OCI-LY3 (cell line): Measurements from ENCODE around the gene MAL.

Experiments
- H2AFZ ChIP-seq: fragments of 200-600, 300-600 bp; shearing (Covaris generic); 2 replicates; pipeline ENCODE4 v1.6.0; 2014; ENCODE audit warnings: antibody characterized with exemption, low read depth, low read length
- H3K27ac ChIP-seq: fragments of 200-600, 300-600 bp; sonication (generic); 2 replicates; pipeline ENCODE4 v1.5.1; 2014; ENCODE audit warnings: mild to moderate bottlenecking, low read length, moderate library complexity, mixed read lengths
- H3K27me3 ChIP-seq: fragments of 200-600, 300-600 bp; sonication (generic); 2 replicates; pipeline ENCODE4 v1.6.1; 2014; ENCODE audit warnings: low read depth, low read length, mixed read lengths
- H3K36me3 ChIP-seq: fragments of 200-600, 300-600 bp; sonication (generic); replicated peaks from 2 replicates; pipeline ENCODE3; 2014; ENCODE audit warnings: low read depth, low read length, mixed read lengths
- H3K4me1 ChIP-seq: fragments of 300-600, 200-600 bp; sonication (generic); 2 replicates; pipeline ENCODE4 v1.6.1; 2014; ENCODE audit warnings: low read length, mixed read lengths
- H3K4me2 ChIP-seq: fragments of 200-600, 300-600 bp; sonication (generic); 2 replicates; pipeline ENCODE4 v1.6.1; 2014; ENCODE audit warnings: low read length, mixed read lengths
- H3K4me3 ChIP-seq: fragments of 300-600, 200-600 bp; sonication (generic); 2 replicates; pipeline ENCODE4 v1.5.1; 2014; ENCODE audit warnings: antibody characterized with exemption, mild to moderate bottlenecking, low read length, moderate library complexity
- H3K79me2 ChIP-seq: fragments of 300-600, 200-600 bp; shearing (Covaris generic); 2 replicates; pipeline ENCODE4 v1.6.1; 2014; ENCODE audit warnings: mild to moderate bottlenecking, low read length, mixed read lengths
- H3K9ac ChIP-seq: fragments of 300-600, 200-600 bp; shearing (Covaris generic); 2 replicates; pipeline ENCODE4 v1.6.0; 2014; ENCODE audit warnings: mild to moderate bottlenecking, low read length, moderate library complexity
- H3K9me3 ChIP-seq: fragments of 200-600, 300-600 bp; shearing (Covaris generic); 2 replicates; pipeline ENCODE4 v1.6.1; 2014; ENCODE audit warnings: low read length, mixed read lengths; ENCODE audit not compliant: insufficient read depth
- H4K20me1 ChIP-seq: fragments of 200-600, 300-600 bp; sonication (generic); 2 replicates; pipeline ENCODE4 v1.6.1; 2016; ENCODE audit warnings: low read length, mixed read lengths; ENCODE audit not compliant: insufficient read depth
- EZH2phosphoT487 ChIP-seq: fragments of 200-600 bp; shearing (Covaris generic); IDR thresholded peaks from 2 replicates; pipeline ENCODE4 v1.6.1; 2018; ENCODE audit warnings: antibody characterized with exemption, mixed run types, low read depth
- TF ChIP-seq, protein P1 (sequence below): fragments of 200-600, 300-600 bp; sonication (generic); IDR thresholded peaks from 2 replicates; pipeline ENCODE4 v1.5.1; 2014; ENCODE audit warnings: antibody characterized with exemption, low read length, low read depth

Gene MAL

DNA sequence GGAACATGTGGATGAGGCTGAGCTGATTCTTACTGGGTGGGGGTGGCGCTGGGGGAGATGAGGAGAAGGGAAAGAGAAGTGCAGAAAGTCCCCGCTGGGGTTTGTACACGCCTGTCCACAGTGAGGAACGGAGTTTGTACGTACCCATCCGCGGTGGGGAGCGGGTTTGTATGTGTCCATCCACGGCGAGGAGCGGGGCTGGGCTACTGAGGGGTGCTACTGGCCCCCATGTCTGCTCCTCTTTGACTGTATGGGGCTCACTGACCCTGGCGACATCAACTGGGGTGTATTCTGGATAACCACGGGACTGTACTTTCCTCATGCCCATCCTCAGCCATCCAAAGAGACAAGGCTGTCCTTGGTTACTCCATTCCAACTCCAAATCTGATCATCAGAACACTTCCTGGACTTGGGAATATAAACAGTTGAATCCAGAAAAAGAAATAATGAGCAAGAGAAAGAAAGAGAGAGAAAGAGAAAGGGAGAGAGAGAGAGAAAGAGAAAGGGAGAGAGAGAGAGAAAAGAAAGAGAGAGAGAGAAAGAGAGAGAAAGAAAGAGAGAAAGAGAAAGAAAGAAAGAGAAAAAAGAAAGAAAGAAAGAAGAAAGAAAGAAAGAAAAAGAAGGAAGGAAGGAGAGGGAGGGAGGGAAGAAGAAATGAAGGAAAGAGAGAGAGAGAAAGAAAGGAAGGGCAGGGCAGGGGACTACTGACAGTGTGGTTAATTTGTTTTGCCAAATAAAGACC, 21.0 kb downstream of the MAL start:
- Histone ChIP-seq H4K20me1 (no peaks in the 10 kb centered on the region), H3K79me2 (no peaks in the 10 kb centered on the region), H3K9me3 (no peaks in the 10 kb centered on the region), H2AFZ (no peak overlapping the region), H3K36me3 (no peaks in the 10 kb centered on the region), H3K27me3 (peaks cover 6% of the 10 kb centered on the region; the same call in 1 of the 2 replicates), H3K4me3 (no peak overlapping the region), H3K27ac (no peak overlapping the region), H3K4me2 (no peak overlapping the region), H3K4me1 (no peaks in the 10 kb centered on the region), H3K9ac (no peak overlapping the region)
- TF ChIP-seq, protein P1, sequence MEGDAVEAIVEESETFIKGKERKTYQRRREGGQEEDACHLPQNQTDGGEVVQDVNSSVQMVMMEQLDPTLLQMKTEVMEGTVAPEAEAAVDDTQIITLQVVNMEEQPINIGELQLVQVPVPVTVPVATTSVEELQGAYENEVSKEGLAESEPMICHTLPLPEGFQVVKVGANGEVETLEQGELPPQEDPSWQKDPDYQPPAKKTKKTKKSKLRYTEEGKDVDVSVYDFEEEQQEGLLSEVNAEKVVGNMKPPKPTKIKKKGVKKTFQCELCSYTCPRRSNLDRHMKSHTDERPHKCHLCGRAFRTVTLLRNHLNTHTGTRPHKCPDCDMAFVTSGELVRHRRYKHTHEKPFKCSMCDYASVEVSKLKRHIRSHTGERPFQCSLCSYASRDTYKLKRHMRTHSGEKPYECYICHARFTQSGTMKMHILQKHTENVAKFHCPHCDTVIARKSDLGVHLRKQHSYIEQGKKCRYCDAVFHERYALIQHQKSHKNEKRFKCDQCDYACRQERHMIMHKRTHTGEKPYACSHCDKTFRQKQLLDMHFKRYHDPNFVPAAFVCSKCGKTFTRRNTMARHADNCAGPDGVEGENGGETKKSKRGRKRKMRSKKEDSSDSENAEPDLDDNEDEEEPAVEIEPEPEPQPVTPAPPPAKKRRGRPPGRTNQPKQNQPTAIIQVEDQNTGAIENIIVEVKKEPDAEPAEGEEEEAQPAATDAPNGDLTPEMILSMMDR: no peak
- TF ChIP-seq EZH2phosphoT487: no peak

DNA sequence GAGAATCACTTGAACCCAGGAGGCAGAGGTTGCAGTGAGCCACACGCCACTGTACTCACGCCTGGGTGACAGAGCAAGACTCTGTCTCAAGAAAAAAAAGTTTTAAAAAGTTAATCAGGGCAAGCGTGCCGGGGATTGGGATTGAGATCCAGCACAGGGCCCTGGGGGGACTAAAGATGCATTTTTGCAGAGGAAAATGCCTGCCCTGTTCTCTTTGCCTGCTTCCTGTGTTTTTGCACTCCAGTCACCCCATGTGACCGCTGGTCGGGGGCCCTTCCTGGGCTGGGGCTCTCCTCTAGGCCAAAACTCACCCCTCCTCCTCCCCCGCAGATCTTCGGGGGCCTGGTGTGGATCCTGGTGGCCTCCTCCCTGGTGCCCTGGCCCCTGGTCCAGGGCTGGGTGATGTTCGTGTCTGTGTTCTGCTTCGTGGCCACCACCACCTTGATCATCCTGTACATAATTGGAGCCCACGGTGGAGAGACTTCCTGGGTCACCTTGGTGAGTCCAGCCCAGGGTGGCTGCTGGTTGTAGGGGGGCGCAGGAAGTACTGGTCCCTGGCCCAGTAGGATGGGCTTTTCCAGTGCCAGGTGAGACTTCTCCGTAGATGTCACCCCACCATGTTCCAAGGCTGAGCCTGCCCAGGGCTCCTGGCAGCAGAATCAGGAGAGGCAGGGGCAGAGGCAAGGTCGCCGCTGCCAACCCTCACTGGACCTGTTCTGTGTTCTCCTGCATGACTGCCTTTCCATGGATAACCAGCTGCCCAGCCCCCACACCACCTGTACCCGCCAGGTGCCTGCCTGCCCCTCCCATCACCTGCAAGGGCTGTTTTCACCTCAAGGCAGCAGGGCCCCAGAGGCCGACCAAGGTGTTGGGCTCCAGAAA, 22.4 kb downstream of the MAL start:
- Histone ChIP-seq H3K79me2 (no peaks in the 10 kb centered on the region), H3K4me2 (no peak overlapping the region), H3K9ac (no peak overlapping the region), H3K9me3 (no peaks in the 10 kb centered on the region), H3K27me3 (peaks cover 6% of the 10 kb centered on the region; the same call in 1 of the 2 replicates), H3K4me1 (no peaks in the 10 kb centered on the region), H3K4me3 (no peak overlapping the region), H3K36me3 (no peaks in the 10 kb centered on the region), H4K20me1 (no peaks in the 10 kb centered on the region), H3K27ac (no peak overlapping the region), H2AFZ (no peak overlapping the region)
- TF ChIP-seq, protein P1: no peak
- no peak for TF ChIP-seq EZH2phosphoT487

DNA sequence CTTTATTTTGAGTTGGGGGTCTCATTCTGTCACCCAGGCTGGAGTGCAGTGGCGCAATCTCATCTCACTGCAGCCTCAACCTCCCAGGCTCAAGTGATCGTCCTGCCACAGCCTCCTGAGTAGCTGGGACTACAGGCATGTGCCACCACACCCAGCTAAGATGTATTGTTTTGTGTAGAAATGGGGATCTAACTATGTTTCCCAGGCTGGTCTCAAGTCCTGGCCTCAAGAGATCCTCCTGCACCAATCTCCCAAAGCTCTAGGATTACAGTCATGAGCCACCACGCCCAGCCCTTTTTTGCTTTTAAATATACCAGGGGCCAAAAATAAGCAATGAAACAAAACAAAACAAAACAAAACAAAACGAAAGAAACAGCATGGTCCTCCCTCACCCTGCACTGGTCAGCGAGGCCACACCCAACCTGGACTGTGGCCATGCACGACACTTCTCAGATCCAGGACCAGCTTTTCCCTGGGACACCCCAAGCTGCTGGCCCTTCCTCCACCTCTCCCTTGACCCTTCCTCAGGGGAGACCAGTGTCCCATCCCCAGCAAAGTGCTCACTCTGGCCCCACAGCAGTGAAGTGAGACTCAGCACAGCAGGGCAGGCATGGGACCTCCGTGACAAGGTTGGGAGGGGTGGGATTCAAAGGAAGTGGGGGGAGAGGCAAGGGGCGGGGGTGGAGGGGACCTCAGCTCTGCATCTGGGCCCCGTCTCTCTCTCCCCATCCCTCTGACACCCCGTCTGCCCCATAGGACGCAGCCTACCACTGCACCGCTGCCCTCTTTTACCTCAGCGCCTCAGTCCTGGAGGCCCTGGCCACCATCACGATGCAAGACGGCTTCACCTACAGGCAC, 23.5 kb downstream of the MAL start:
- no peaks in the 10 kb centered on the region for H4K20me1 ChIP-seq
- no peak overlapping the region for H2AFZ ChIP-seq
- H3K27me3 ChIP-seq: peaks cover 9% of the 10 kb centered on the region; the same call in 1 of the 2 replicates
- no peak overlapping the region for H3K4me3 ChIP-seq
- H3K4me2 ChIP-seq: no peak overlapping the region
- no peaks in the 10 kb centered on the region for H3K36me3 ChIP-seq
- no peak overlapping the region for H3K27ac ChIP-seq
- TF ChIP-seq EZH2phosphoT487: no peak
- TF ChIP-seq, protein P1: no peak
- no peaks in the 10 kb centered on the region for H3K4me1 ChIP-seq
- no peaks in the 10 kb centered on the region for H3K79me2 ChIP-seq
- H3K9me3 ChIP-seq: no peaks in the 10 kb centered on the region
- H3K9ac ChIP-seq: no peak overlapping the region

DNA sequence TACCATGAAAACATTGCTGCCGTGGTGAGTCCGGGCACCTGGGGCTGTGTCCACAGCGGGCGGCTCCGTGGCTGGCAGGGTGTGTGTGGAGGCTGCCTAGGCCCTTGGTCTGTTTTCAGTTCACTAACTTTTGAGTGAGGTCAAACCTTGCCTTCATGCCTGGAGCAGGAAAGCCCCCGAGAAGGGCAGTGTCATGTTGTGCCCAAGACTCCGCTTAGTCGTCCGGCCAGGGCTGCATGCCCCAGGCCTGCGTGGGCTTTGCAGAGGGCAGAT, 24.1 kb downstream of the MAL start:
- no peak for TF ChIP-seq EZH2phosphoT487
- TF ChIP-seq, protein P1: no peak
- no peak overlapping the region for H3K9ac ChIP-seq
- no peaks in the 10 kb centered on the region for H4K20me1 ChIP-seq
- H2AFZ ChIP-seq: no peak overlapping the region
- no peak overlapping the region for H3K4me2 ChIP-seq
- H3K4me3 ChIP-seq: no peak overlapping the region
- H3K36me3 ChIP-seq: no peaks in the 10 kb centered on the region
- H3K27ac ChIP-seq: no peak overlapping the region
- no peaks in the 10 kb centered on the region for H3K79me2 ChIP-seq
- no peaks in the 10 kb centered on the region for H3K9me3 ChIP-seq
- no peaks in the 10 kb centered on the region for H3K4me1 ChIP-seq
- H3K27me3 ChIP-seq: peaks cover 9% of the 10 kb centered on the region; the same call in 1 of the 2 replicates
